Natural killer cell (primary cell): Measurements from ENCODE around the gene TPST2. TPM values are rescaled to one million over a fixed set of nuclear protein-coding genes. Genes with fewer than 3 reads are reported as not detected.
A peak's percentile ranks its signal among the peaks of the same experiment; 100 is the strongest.

Source experiments
- ATAC-seq, 3 donors: fragments of 150-1000 bp in 2 of 3; fragments of 200-7000 bp in 1 of 3; cut with Tn5 transposase; 1 replicate in 1 of 3; 2 replicates in 2 of 3; pipeline ENCODE4 v1.10.0; 2021; ENCODE audit warnings: mild to moderate bottlenecking in 2 of 3, moderate library complexity in 2 of 3
- DNase-seq, 2 donors: peaks; one replicate each; pipeline versions ENCODE4 v3.0.0 to v3.0.0-alpha.2; 2013 to 2021; ENCODE audit warnings: mixed read lengths in 1 of 2
- H3K27ac ChIP-seq: one replicate; pipeline ENCODE4 v1.5.1; 2013; ENCODE audit warnings: mild to moderate bottlenecking, low read length
- H3K27me3 ChIP-seq: one replicate; pipeline ENCODE4 v1.6.1; 2013; ENCODE audit warnings: low read length; ENCODE audit not compliant: control insufficient read depth, insufficient read depth
- H3K36me3 ChIP-seq: one replicate; pipeline ENCODE4 v1.6.1; 2013; ENCODE audit warnings: low read length; ENCODE audit not compliant: control insufficient read depth, insufficient read depth
- H3K4me1 ChIP-seq: one replicate; pipeline ENCODE4 v1.6.1; 2013; ENCODE audit warnings: low read length; ENCODE audit not compliant: control insufficient read depth, insufficient read depth
- H3K4me3 ChIP-seq: one replicate; pipeline ENCODE4 v1.5.1; 2013; ENCODE audit warnings: low read length
- H3K9me3 ChIP-seq: one replicate; pipeline ENCODE4 v1.6.1; 2013; ENCODE audit warnings: low read length; ENCODE audit not compliant: control insufficient read depth, insufficient read depth
- H3K27ac Mint-ChIP-seq, 2 donors: one replicate each; pipeline ENCODE4 v1.8.0; 2022; ENCODE audit warnings: mild to moderate bottlenecking in 2 of 2, mixed read lengths in 2 of 2, moderate library complexity in 1 of 2
- H3K27me3 Mint-ChIP-seq, 2 donors: one replicate each; pipeline ENCODE4 v1.8.0; 2022; ENCODE audit warnings: low read depth in 2 of 2, mixed read lengths in 2 of 2
- H3K36me3 Mint-ChIP-seq: one replicate; pipeline ENCODE4 v1.8.0; 2022; ENCODE audit warnings: mixed read lengths
- H3K4me1 Mint-ChIP-seq, 2 donors: one replicate each; pipeline ENCODE4 v1.8.0; 2022; ENCODE audit warnings: mixed read lengths in 2 of 2
- H3K4me3 Mint-ChIP-seq: one replicate; pipeline ENCODE4 v1.8.0; 2022; ENCODE audit warnings: mild to moderate bottlenecking, moderate library complexity, mixed read lengths
- H3K9me3 Mint-ChIP-seq, 2 donors: one replicate each; pipeline ENCODE4 v1.8.0; 2022; ENCODE audit warnings: mixed read lengths in 2 of 2
- CTCF ChIP-seq: fragments of 200-600 bp; IDR thresholded peaks from one replicate; pipeline ENCODE4 v1.8.0; 2022; ENCODE audit warnings: antibody characterized with exemption
- WGBS: methylation state at CpG from one replicate; pipeline ENCODE4 v1.1.7; 2013; ENCODE audit warnings: missing lambda C conversion rate; ENCODE audit not compliant: insufficient coverage; 5-methylcytosine and 5-hydroxymethylcytosine counted together
- intact Hi-C: fragments of 100-400 bp; cut with micrococcal nuclease; formaldehyde crosslinking; loops from one replicate; pipeline ENCODE4 v1.14.2; 2022
- total RNA-seq, 4 donors: library from RNA; stranded (reverse); fragments of 120-200 nt in 1 of 4; gene quantifications; one replicate each; pipeline versions ENCODE4 v1.2.3 to v1.2.4, GENCODE V29; 2013 to 2022

Gene TPST2
- total RNA-seq, 3 donors from 2014 or later (not counting 1 experiment from before 2014, with no cell fraction given) = 145 to 206 (median 155) TPM

- no peaks in the 10 kb centered on the region for H3K9me3 Mint-ChIP-seq
- intact Hi-C loops = no loop called here
- H3K4me3 Mint-ChIP-seq = no peak overlapping the region
- Histone ChIP-seq H3K4me1 (peaks cover 80% of the 10 kb centered on the region), H3K9me3 (no peaks in the 10 kb centered on the region), H3K36me3 (peaks cover 20% of the 10 kb centered on the region), H3K27ac (no peak overlapping the region), H3K4me3 (no peak overlapping the region), H3K27me3 (no peaks in the 10 kb centered on the region)
- no peaks in the 10 kb centered on the region for H3K36me3 Mint-ChIP-seq
- no peak for TF ChIP-seq CTCF
- ATAC-seq (no peak), DNase-seq (no peak)
- H3K27ac Mint-ChIP-seq = peak overlapping the region; percentile 81 to 87
- WGBS = 97% methylated on average over 5 of the region's 5 CpGs
- peaks cover 66 to 80% of the 10 kb centered on the region in 2 donors for H3K4me1 Mint-ChIP-seq
- H3K27me3 Mint-ChIP-seq = no peaks in the 10 kb centered on the region
Observed at GRCh38 chr22:26556904-26557303, 33.0 kb downstream of the TPST2 start.

GRCh38 chr22:26555478-26555877, 34.5 kb downstream of the TPST2 start:
- 94% methylated on average over 11 of the region's 11 CpGs for WGBS
- H3K27me3 Mint-ChIP-seq = no peaks in the 10 kb centered on the region
- Histone ChIP-seq H3K36me3 (peaks cover 21% of the 10 kb centered on the region), H3K27me3 (no peaks in the 10 kb centered on the region), H3K9me3 (no peaks in the 10 kb centered on the region), H3K4me3 (no peak overlapping the region), H3K4me1 (peaks cover 89% of the 10 kb centered on the region), H3K27ac (no peak overlapping the region)
- no peak overlapping the region for H3K4me3 Mint-ChIP-seq
- peak overlapping the region; percentile 81 to 87 for H3K27ac Mint-ChIP-seq
- TF ChIP-seq CTCF = no peak
- no peaks in the 10 kb centered on the region for H3K36me3 Mint-ChIP-seq
- ATAC-seq = no peak
- H3K4me1 Mint-ChIP-seq = peaks cover 70 to 80% of the 10 kb centered on the region in 2 donors
- H3K9me3 Mint-ChIP-seq = no peaks in the 10 kb centered on the region
- intact Hi-C loops = no loop called here
- no peak for DNase-seq

- Histone ChIP-seq H3K4me3 (no peak overlapping the region), H3K27ac (no peak overlapping the region), H3K27me3 (no peaks in the 10 kb centered on the region), H3K4me1 (peaks cover 90% of the 10 kb centered on the region), H3K36me3 (peaks cover 21% of the 10 kb centered on the region), H3K9me3 (no peaks in the 10 kb centered on the region)
- Mint-ChIP-seq H3K9me3 (no peaks in the 10 kb centered on the region), H3K4me1 (peaks cover 70 to 80% of the 10 kb centered on the region in 2 donors), H3K27me3 (no peaks in the 10 kb centered on the region), H3K4me3 (no peak overlapping the region), H3K36me3 (no peaks in the 10 kb centered on the region), H3K27ac (peak overlapping the region; percentile 76 to 81)
- 88% methylated on average over 6 of the region's 6 CpGs for WGBS
- ATAC-seq (no peak), DNase-seq (no peak)
- intact Hi-C loops = no loop called here
- TF ChIP-seq CTCF = no peak
Observed at GRCh38 chr22:26554956-26555355, 35.0 kb downstream of the TPST2 start.

GRCh38 chr22:26553056-26553752, 36.7 kb downstream of the TPST2 start:
- Histone ChIP-seq H3K4me1 (peaks cover 85% of the 10 kb centered on the region), H3K27ac (no peak overlapping the region), H3K27me3 (no peaks in the 10 kb centered on the region), H3K36me3 (peaks cover 22% of the 10 kb centered on the region), H3K9me3 (no peaks in the 10 kb centered on the region), H3K4me3 (no peak overlapping the region)
- peak in 1 of 3 donors; percentile 44 for ATAC-seq
- WGBS = 56% methylated on average over 4 of the region's 7 CpGs
- no peak for TF ChIP-seq CTCF
- H3K27me3 Mint-ChIP-seq = no peaks in the 10 kb centered on the region
- DNase-seq = no peak
- H3K36me3 Mint-ChIP-seq = no peaks in the 10 kb centered on the region
- H3K4me1 Mint-ChIP-seq = peaks cover 57 to 68% of the 10 kb centered on the region in 2 donors
- peak overlapping the region; percentile 39 for H3K4me3 Mint-ChIP-seq
- intact Hi-C loops = no loop called here
- H3K27ac Mint-ChIP-seq = peak overlapping the region; percentile 76 to 81
- no peaks in the 10 kb centered on the region for H3K9me3 Mint-ChIP-seq
